Measurements from ENCODE around the gene ARHGAP4. TPM values are rescaled to one million over a fixed set of nuclear protein-coding genes. Genes with fewer than 3 reads are reported as not detected.

ARHGAP4 gene
- total RNA-seq, 1 donor from 2014 or later, result 94.3 TPM

GRCh38 chrX:153909024-153909979, 16.8 kb downstream of the ARHGAP4 start:
- DNase-seq (ENCODE audit: low spot score in 2 of 2), result no peak
- intact Hi-C loops (cut with DNase I), result no loop called here
- TF ChIP-seq CTCF (IDR thresholded peaks at IDR 0.05), result no peak
- Histone ChIP-seq H3K36me3 (no peaks in the 10 kb centered on the region), H3K27me3 (no peaks in the 10 kb centered on the region), H3K9me3 (no peaks in the 10 kb centered on the region), H3K27ac (no peak overlapping the region), H3K4me1 (no peaks in the 10 kb centered on the region), H3K4me3 (no peak overlapping the region)

- no peaks in the 10 kb centered on the region for H3K9me3 ChIP-seq
- H3K27ac ChIP-seq, result no peak overlapping the region
- no peak for TF ChIP-seq CTCF (IDR thresholded peaks at IDR 0.05)
- H3K4me3 ChIP-seq, result no peak overlapping the region
- intact Hi-C loops (cut with DNase I), result no loop called here
- DNase-seq (ENCODE audit: low spot score in 2 of 2), result no peak
- no peaks in the 10 kb centered on the region for H3K4me1 ChIP-seq
- no peaks in the 10 kb centered on the region for H3K36me3 ChIP-seq
- H3K27me3 ChIP-seq, result no peaks in the 10 kb centered on the region
These were observed 17.7 kb downstream of the ARHGAP4 start for GRCh38 chrX:153908219-153908860.

- intact Hi-C loops (cut with DNase I), result no loop called here
- H3K9me3 ChIP-seq, result no peaks in the 10 kb centered on the region
- no peaks in the 10 kb centered on the region for H3K27me3 ChIP-seq
- no peak overlapping the region for H3K4me3 ChIP-seq
- no peak for DNase-seq (ENCODE audit: low spot score in 2 of 2)
- H3K27ac ChIP-seq, result no peak overlapping the region
- H3K4me1 ChIP-seq, result no peaks in the 10 kb centered on the region
- no peak for TF ChIP-seq CTCF (IDR thresholded peaks at IDR 0.05)
- no peaks in the 10 kb centered on the region for H3K36me3 ChIP-seq
These were observed 18.6 kb downstream of the ARHGAP4 start for GRCh38 chrX:153907456-153907855.

- Histone ChIP-seq H3K36me3 (no peaks in the 10 kb centered on the region), H3K4me1 (no peaks in the 10 kb centered on the region), H3K4me3 (no peak overlapping the region), H3K27ac (no peak overlapping the region), H3K27me3 (no peaks in the 10 kb centered on the region), H3K9me3 (no peaks in the 10 kb centered on the region)
- no peak for DNase-seq (ENCODE audit: low spot score in 2 of 2)
- no peak for TF ChIP-seq CTCF (IDR thresholded peaks at IDR 0.05)
- intact Hi-C loops (cut with DNase I), result no loop called here
These were observed 19.7 kb downstream of the ARHGAP4 start for GRCh38 chrX:153906126-153906917.

GRCh38 chrX:153905481-153906095, 20.5 kb downstream of the ARHGAP4 start:
- Histone ChIP-seq H3K27me3 (no peaks in the 10 kb centered on the region), H3K4me1 (no peaks in the 10 kb centered on the region), H3K4me3 (no peak overlapping the region), H3K9me3 (no peaks in the 10 kb centered on the region), H3K36me3 (no peaks in the 10 kb centered on the region), H3K27ac (no peak overlapping the region)
- intact Hi-C loops (cut with DNase I), result no loop called here
- no peak for TF ChIP-seq CTCF (IDR thresholded peaks at IDR 0.05)
- no peak for DNase-seq (ENCODE audit: low spot score in 2 of 2)
